Measurements from ENCODE around the gene RGS9. TPM values are rescaled to one million over a fixed set of nuclear protein-coding genes. Genes with fewer than 3 reads are reported as not detected.

The RGS9 gene
- total and polyA plus RNA-seq, 8 donors, result 1.2 to 16.1 (median 6.7) TPM

DNA sequence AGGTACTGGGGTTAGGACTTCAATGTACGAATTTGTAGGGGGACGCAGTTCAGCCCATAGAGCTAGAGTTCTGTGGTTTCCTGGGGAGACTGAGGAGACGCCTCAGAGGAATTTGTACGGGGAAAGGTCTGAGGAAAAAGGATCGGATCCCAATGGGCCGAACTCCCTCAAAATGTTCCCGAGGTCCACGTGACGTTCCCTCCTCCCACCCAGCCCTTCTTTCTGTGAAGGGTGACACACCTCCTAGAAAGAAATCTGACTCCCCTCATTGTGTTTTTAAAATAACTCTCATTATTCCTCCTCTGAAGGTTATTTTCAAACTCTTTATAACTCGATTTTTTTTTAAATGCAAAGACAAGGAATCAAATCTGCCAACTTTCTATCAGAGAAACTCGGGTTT, 8.6 kb downstream of the RGS9 start:
- no peak for DNase-seq
- no peak overlapping the region for H3K4me3 ChIP-seq
- peaks cover 0 to 13% (median 0%) of the 10 kb centered on the region in 3 donors for H3K27me3 ChIP-seq
- no peaks in the 10 kb centered on the region for H3K36me3 ChIP-seq
- TF ChIP-seq POLR2AphosphoS5 (IDR thresholded peaks at IDR 0.05), result no peak
- TF ChIP-seq, protein P1, sequence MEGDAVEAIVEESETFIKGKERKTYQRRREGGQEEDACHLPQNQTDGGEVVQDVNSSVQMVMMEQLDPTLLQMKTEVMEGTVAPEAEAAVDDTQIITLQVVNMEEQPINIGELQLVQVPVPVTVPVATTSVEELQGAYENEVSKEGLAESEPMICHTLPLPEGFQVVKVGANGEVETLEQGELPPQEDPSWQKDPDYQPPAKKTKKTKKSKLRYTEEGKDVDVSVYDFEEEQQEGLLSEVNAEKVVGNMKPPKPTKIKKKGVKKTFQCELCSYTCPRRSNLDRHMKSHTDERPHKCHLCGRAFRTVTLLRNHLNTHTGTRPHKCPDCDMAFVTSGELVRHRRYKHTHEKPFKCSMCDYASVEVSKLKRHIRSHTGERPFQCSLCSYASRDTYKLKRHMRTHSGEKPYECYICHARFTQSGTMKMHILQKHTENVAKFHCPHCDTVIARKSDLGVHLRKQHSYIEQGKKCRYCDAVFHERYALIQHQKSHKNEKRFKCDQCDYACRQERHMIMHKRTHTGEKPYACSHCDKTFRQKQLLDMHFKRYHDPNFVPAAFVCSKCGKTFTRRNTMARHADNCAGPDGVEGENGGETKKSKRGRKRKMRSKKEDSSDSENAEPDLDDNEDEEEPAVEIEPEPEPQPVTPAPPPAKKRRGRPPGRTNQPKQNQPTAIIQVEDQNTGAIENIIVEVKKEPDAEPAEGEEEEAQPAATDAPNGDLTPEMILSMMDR (IDR thresholded peaks at IDR 0.05), result no peak
- TF ChIP-seq EP300 (IDR thresholded peaks at IDR 0.05), result no peak
- TF ChIP-seq POLR2A (IDR thresholded peaks at IDR 0.05), result no peak
- no peaks in the 10 kb centered on the region for H3K4me1 ChIP-seq
- WGBS, 5 donors, result 78 to 88% (median 80%) methylated on average over 11 of the region's 11 CpGs
- intact Hi-C loops (cut with DNase I; ENCODE audit: low total_unique reads), result no loop called here
- no peak overlapping the region for H3K27ac ChIP-seq
- no peaks in the 10 kb centered on the region for H3K9me3 ChIP-seq

- TF ChIP-seq EP300 (IDR thresholded peaks at IDR 0.05), result no peak
- no peak for TF ChIP-seq POLR2A (IDR thresholded peaks at IDR 0.05)
- no peak for TF ChIP-seq POLR2AphosphoS5 (IDR thresholded peaks at IDR 0.05)
- TF ChIP-seq, protein P1 (IDR thresholded peaks at IDR 0.05), result no peak
- no peak for DNase-seq
- peaks cover 0 to 9% (median 0%) of the 10 kb centered on the region in 3 donors for H3K27me3 ChIP-seq
- H3K4me1 ChIP-seq, result no peaks in the 10 kb centered on the region
- no peaks in the 10 kb centered on the region for H3K9me3 ChIP-seq
- H3K36me3 ChIP-seq, result no peaks in the 10 kb centered on the region
- WGBS, 5 donors, result 81 to 86% (median 83%) methylated on average over 4 of the region's 4 CpGs
- intact Hi-C loops (cut with DNase I; ENCODE audit: low total_unique reads), result no loop called here
- H3K4me3 ChIP-seq, result no peak overlapping the region
- no peak overlapping the region for H3K27ac ChIP-seq
Observed at GRCh38 chr17:65147955-65148354, 10.8 kb downstream of the RGS9 start.

- Histone ChIP-seq H3K4me1 (peaks cover 0 to 6% (median 0%) of the 10 kb centered on the region in 4 donors), H3K27me3 (no peaks in the 10 kb centered on the region), H3K9me3 (no peaks in the 10 kb centered on the region), H3K27ac (no peak overlapping the region), H3K4me3 (no peak overlapping the region), H3K36me3 (no peaks in the 10 kb centered on the region)
- intact Hi-C loops (cut with DNase I; ENCODE audit: low total_unique reads), result no loop called here
- TF ChIP-seq POLR2A (IDR thresholded peaks at IDR 0.05) (no peak), POLR2AphosphoS5 (IDR thresholded peaks at IDR 0.05) (no peak), EP300 (IDR thresholded peaks at IDR 0.05) (no peak)
- TF ChIP-seq, protein P1 (IDR thresholded peaks at IDR 0.05), result no peak
- no peak for DNase-seq
- 51 to 68% (median 58%) methylated on average over 4 of the region's 4 CpGs for WGBS, 5 donors
Observed at GRCh38 chr17:65154770-65155589, 17.8 kb downstream of the RGS9 start.

DNA sequence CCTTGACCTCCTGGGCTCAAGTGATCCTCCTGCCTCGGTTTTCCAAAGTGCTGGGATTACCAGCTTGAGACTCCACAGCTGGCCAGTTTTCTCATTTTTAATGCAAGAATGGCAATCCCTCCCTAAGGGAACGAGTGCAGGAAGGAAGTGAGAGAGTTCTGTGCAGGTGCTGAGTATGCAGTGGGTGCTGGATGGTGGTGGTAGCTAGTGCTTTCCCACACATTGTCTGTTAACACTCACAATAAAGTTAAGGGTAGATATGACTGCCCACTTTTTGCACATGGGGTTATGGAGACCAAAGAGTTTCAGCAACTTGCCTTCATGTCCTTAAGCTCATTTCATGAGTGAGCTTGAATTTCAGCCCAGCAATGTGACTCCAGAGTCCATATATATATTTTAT, 18.5 kb downstream of the RGS9 start:
- Histone ChIP-seq H3K4me1 (peaks cover 0 to 6% (median 0%) of the 10 kb centered on the region in 4 donors), H3K9me3 (no peaks in the 10 kb centered on the region), H3K27ac (no peak overlapping the region), H3K36me3 (peaks cover 0 to 5% (median 0%) of the 10 kb centered on the region in 4 donors), H3K4me3 (no peak overlapping the region), H3K27me3 (no peaks in the 10 kb centered on the region)
- no peak for DNase-seq
- WGBS, 5 donors, result 39 to 52% (median 40%) methylated on average over 2 of the region's 2 CpGs
- TF ChIP-seq, protein P1 (IDR thresholded peaks at IDR 0.05), result no peak
- TF ChIP-seq EP300 (IDR thresholded peaks at IDR 0.05) (no peak), POLR2A (IDR thresholded peaks at IDR 0.05) (no peak), POLR2AphosphoS5 (IDR thresholded peaks at IDR 0.05) (no peak)
- intact Hi-C loops (cut with DNase I; ENCODE audit: low total_unique reads), result no loop called here

Data from stomach (tissue), 9 donors.